HL-60 (cell line): ENCODE data around the gene FGF21.
A peak's percentile ranks its signal among the peaks of the same experiment; 100 is the strongest.

Experiments used
- DNase-seq, 2 experiments: peaks; one replicate each; pipeline ENCODE4 v3.0.0-alpha.2; 2010 to 2020; ENCODE audit warnings: low read depth in 1 of 2, low spot score in 1 of 2
- H3K27ac ChIP-seq: fragments of 250-450 bp; sonication (Bioruptor Pico); replicated peaks from 2 replicates; pipeline ENCODE4 v1.5.1; 2020; ENCODE audit warnings: mild to moderate bottlenecking, moderate library complexity
- H3K27me3 ChIP-seq: fragments of 250-450 bp; sonication (Bioruptor Pico); 2 replicates; pipeline ENCODE4 v1.5.1; 2021; ENCODE audit warnings: mild to moderate bottlenecking, moderate library complexity; ENCODE audit not compliant: insufficient read depth, poor library complexity, severe bottlenecking
- H3K4me3 ChIP-seq: replicated peaks from 2 replicates; pipeline ENCODE4 v1.5.1; 2011; ENCODE audit warnings: mild to moderate bottlenecking, control low read depth, low read length; ENCODE audit not compliant: insufficient read depth
- GABPA ChIP-seq: IDR thresholded peaks from 2 replicates; pipeline ENCODE4 v1.6.1; 2012; ENCODE audit warnings: low read depth
- POLR2AphosphoS5 ChIP-seq: IDR thresholded peaks from 2 replicates; pipeline ENCODE4 v1.6.1; 2012; ENCODE audit warnings: low read depth
- SPI1 ChIP-seq: IDR thresholded peaks from 2 replicates; pipeline ENCODE4 v1.6.1; 2012; ENCODE audit warnings: low read depth, mild to moderate bottlenecking, borderline replicate concordance
- TF ChIP-seq, protein P1 (sequence below): IDR thresholded peaks from one replicate; pipeline ENCODE4 v1.5.1; 2011; ENCODE audit warnings: low read length, control low read depth, inconsistent platforms; ENCODE audit not compliant: insufficient read depth
- TF ChIP-seq, protein P2 (sequence below): IDR thresholded peaks from 2 replicates; pipeline ENCODE4 v1.6.1; 2012; ENCODE audit warnings: low read depth; ENCODE audit not compliant: insufficient replicate concordance

Gene FGF21

DNA sequence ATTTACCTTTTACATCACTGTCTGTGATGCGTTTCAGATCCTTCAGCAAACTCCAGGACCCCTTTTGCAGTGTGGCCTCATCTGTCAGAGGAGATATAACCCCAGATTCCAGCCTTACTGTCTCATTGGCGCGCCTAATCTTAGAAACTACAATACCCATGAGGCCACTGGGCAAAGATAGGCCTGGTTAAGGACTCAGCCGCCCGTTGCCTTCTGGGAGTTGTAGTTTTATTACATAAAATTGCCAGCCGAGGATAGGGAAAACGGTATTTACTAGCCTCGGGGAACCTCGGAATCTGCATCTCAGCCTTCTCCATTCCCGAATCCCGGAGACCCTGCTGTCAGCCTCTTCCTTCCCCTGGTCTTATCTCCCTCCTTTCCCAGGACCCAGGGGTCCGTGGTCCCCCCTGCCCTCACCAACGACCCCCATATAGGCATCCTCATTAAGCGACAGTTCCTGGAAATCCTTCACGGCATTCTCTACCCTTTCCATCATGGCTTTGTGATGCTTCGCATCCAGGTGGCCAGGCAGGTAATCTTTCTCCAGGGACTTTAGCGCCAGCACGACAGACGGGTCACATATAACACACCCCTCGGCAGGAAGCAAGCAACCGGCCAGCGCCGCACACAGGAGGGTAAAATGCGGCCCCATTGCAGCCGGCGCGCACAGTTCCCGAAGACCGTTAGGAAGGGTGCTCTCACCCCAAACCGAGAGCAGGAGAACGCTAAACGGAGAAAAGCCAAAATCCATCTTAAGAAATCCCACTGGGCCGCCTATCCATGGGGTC lies 9.9 kb upstream of the FGF21 start:
- DNase-seq, result peak in 1 of 2 experiments; percentile 54
- peaks cover 3% of the 10 kb centered on the region for H3K27me3 ChIP-seq
- no peak overlapping the region for H3K27ac ChIP-seq
- TF ChIP-seq, protein P1, sequence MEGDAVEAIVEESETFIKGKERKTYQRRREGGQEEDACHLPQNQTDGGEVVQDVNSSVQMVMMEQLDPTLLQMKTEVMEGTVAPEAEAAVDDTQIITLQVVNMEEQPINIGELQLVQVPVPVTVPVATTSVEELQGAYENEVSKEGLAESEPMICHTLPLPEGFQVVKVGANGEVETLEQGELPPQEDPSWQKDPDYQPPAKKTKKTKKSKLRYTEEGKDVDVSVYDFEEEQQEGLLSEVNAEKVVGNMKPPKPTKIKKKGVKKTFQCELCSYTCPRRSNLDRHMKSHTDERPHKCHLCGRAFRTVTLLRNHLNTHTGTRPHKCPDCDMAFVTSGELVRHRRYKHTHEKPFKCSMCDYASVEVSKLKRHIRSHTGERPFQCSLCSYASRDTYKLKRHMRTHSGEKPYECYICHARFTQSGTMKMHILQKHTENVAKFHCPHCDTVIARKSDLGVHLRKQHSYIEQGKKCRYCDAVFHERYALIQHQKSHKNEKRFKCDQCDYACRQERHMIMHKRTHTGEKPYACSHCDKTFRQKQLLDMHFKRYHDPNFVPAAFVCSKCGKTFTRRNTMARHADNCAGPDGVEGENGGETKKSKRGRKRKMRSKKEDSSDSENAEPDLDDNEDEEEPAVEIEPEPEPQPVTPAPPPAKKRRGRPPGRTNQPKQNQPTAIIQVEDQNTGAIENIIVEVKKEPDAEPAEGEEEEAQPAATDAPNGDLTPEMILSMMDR, result no peak
- TF ChIP-seq, protein P2, sequence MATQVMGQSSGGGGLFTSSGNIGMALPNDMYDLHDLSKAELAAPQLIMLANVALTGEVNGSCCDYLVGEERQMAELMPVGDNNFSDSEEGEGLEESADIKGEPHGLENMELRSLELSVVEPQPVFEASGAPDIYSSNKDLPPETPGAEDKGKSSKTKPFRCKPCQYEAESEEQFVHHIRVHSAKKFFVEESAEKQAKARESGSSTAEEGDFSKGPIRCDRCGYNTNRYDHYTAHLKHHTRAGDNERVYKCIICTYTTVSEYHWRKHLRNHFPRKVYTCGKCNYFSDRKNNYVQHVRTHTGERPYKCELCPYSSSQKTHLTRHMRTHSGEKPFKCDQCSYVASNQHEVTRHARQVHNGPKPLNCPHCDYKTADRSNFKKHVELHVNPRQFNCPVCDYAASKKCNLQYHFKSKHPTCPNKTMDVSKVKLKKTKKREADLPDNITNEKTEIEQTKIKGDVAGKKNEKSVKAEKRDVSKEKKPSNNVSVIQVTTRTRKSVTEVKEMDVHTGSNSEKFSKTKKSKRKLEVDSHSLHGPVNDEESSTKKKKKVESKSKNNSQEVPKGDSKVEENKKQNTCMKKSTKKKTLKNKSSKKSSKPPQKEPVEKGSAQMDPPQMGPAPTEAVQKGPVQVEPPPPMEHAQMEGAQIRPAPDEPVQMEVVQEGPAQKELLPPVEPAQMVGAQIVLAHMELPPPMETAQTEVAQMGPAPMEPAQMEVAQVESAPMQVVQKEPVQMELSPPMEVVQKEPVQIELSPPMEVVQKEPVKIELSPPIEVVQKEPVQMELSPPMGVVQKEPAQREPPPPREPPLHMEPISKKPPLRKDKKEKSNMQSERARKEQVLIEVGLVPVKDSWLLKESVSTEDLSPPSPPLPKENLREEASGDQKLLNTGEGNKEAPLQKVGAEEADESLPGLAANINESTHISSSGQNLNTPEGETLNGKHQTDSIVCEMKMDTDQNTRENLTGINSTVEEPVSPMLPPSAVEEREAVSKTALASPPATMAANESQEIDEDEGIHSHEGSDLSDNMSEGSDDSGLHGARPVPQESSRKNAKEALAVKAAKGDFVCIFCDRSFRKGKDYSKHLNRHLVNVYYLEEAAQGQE, result no peak
- no peak for TF ChIP-seq GABPA
- TF ChIP-seq SPI1, result no peak
- no peak for TF ChIP-seq POLR2AphosphoS5
- H3K4me3 ChIP-seq, result no peak overlapping the region

DNA sequence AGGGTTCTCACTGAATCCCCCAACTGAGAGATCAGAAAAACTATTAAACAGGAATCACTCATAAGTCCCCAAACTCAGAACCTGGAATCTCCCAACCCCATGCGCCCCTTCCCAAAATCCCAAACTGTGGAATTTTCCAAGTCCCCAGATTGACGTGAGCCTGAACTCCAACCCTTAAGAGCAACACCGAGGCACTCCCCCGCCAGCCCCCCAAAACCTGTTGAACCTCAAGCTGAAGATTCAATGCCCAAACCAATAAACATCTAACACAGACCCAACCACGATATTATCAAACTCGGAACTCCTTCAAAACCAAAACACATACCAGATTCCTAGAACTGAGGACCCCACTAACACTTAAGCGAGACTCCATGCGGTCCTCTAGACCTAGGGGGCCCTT lies 9.2 kb upstream of the FGF21 start:
- TF ChIP-seq, protein P2, result no peak
- TF ChIP-seq, protein P1, result no peak
- TF ChIP-seq SPI1 (no peak), POLR2AphosphoS5 (no peak), GABPA (no peak)
- Histone ChIP-seq H3K27ac (no peak overlapping the region), H3K4me3 (no peak overlapping the region), H3K27me3 (peaks cover 6% of the 10 kb centered on the region)
- no peak for DNase-seq

DNA sequence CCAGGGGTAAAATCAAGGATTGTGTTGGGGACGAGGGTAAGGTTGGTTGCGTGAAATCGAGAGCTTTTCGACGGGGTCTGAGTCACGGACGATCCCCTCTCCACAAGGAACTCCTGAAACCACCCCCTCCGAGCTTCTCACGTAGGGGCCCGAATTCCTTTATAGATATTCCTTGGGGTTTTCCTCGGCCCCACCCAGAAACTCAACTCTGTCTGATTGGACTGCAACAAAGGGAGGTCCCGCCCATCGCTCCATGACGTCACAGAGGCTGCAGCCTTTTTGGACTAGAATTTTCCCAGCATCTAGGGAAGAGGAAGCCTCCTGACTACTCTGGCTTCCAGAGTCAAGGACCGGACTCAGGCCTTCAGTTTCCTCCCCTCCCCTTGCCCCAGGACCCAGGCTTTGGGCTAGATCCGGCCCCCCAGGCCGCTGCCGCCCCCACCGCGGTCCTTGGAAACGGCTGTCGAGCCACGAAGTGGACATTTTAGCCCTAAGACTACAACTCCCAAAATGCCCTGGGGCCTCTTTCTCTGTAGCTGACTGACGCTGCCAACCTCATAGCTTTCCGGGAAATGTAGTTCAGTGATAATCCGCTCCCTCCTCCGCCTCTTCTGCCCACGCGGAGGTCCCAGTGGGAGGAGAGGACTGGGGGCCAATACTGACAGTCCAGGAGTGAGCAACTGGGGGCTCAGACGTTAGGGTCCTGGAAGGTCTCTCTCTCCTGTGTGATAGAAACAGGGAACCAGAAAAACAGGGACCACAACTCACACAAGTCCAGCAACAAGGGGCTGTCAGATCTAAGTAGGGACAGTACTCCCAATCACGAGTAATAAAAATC lies 8.4 kb upstream of the FGF21 start, which contains the start of gene IZUMO1:
Gene IZUMO1 (minus strand): TSS at position 172 of the 838 bp plus-strand sequence. CDS start 1,050 bp downstream, outside the sequence.
- TF ChIP-seq POLR2AphosphoS5, result no peak
- TF ChIP-seq GABPA, result no peak
- TF ChIP-seq, protein P2, result no peak
- TF ChIP-seq SPI1, result no peak
- TF ChIP-seq, protein P1, result no peak
- Histone ChIP-seq H3K4me3 (no peak within 1 kb of the TSS), H3K27ac (no peak within 1 kb of the TSS), H3K27me3 (peaks cover 12% of the 10 kb centered on the region)
- peak in 1 of 2 experiments; percentile 33 for DNase-seq
